LHCN-M2 (cell line): ENCODE results near the gene SIGLEC14. TPM values are rescaled to one million over a fixed set of nuclear protein-coding genes. Genes with fewer than 3 reads are reported as not detected.
A peak's percentile ranks its signal among the peaks of the same experiment; 100 is the strongest.
"Not testable (repeated sequence)": the region's sequence is repeated elsewhere in the genome, so short reads cannot be mapped to it uniquely, and the experiment has no call there.

Experiments
- DNase-seq: peaks from one replicate; pipeline ENCODE4 v3.0.0-alpha.2; 2012; ENCODE audit warnings: low read depth
- polyA plus RNA-seq: library from polyadenylated mRNA; unstranded; fragments of >200 nt; gene quantifications from one replicate; pipeline ENCODE4 v1.2.1, GENCODE V29; 2012; ENCODE audit warnings: missing spikeins
- total RNA-seq: library from RNA; depleted of rRNA; stranded (reverse); fragments of >200 nt; gene quantifications from 2 replicates; pipeline ENCODE4 v1.2.3, GENCODE V29; 2014; rRNA removed

Gene SIGLEC14, protein sequence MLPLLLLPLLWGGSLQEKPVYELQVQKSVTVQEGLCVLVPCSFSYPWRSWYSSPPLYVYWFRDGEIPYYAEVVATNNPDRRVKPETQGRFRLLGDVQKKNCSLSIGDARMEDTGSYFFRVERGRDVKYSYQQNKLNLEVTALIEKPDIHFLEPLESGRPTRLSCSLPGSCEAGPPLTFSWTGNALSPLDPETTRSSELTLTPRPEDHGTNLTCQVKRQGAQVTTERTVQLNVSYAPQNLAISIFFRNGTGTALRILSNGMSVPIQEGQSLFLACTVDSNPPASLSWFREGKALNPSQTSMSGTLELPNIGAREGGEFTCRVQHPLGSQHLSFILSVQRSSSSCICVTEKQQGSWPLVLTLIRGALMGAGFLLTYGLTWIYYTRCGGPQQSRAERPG
- not detected in 2 replicates for total RNA-seq
- 0.04 TPM for polyA plus RNA-seq

DNA sequence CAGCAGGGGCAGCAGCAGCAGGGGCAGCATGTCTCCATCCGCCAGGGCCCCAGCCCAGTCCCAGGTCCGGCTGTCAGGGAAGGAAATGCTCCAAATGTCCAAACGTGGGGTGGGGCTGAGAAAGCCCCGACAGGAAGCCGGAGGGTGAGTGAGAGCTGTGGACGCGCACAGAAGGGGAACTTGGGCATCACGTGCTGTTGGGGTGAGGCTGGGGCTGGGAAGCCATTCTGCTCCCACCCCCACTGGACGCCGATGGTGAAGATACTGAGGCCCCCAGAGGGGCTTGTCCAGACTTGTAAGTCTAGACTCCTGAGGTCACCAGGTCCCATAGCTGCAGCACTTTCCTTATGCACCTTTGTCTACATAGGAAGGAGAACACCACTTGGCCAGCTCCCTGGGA is at the start of gene SIGLEC14:
TSS of gene SIGLEC14 (minus strand) at position 96 of the 400 bp plus-strand sequence. CDS start at position 30, 66 bp downstream.
- not testable (repeated sequence) for DNase-seq

DNA sequence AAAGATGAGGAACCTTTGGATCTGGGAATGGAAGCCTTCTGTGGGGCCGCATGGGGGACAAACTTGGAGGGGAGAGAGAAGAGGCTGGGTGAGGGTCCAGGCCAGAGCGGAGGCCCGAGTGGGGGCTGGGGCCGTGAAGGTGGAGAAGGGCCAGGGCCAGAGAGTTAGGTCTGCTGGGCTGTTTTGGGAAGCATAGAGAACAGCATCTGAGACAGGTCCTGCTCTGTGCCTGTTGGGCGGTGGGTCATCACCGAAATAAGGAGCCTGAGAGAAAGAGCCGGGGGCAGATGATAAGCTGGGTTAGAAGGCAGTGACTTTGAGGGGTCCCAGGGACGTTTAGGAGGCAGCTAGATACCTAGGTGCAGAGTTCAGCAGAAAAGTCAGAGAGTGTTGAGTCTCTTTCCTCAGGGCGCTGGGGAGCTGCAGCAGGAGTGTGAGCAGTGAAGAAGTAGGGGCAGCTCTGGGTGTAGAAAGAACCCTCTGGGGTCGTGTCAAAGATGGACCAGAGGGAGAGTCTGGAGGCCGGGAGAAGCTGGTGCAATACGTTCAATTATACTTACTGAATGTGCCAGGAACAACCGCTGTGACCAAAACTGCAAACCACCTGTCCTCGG is 49.2 kb upstream of the SIGLEC14 start:
- DNase-seq = no peak

DNA sequence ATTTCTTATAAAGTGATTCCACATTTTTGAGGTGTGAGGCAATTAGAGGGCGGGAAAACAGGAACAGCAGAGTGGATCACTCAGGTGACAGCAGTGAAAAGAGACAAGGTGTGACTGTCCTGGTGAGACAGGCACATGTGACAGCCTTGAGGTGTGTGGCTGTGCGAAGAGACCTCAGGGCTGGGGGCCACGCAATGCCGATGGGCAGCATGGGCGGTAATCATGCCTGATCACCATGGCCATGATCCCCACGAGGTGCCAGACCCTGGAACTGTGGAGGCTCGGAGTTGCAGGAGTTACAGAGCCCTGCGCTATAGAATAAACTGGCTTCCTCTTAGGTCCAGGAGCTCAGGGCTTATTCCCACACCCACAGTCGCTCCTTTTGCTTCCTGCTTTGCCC is 48.5 kb upstream of the SIGLEC14 start:
- DNase-seq = no peak

DNA sequence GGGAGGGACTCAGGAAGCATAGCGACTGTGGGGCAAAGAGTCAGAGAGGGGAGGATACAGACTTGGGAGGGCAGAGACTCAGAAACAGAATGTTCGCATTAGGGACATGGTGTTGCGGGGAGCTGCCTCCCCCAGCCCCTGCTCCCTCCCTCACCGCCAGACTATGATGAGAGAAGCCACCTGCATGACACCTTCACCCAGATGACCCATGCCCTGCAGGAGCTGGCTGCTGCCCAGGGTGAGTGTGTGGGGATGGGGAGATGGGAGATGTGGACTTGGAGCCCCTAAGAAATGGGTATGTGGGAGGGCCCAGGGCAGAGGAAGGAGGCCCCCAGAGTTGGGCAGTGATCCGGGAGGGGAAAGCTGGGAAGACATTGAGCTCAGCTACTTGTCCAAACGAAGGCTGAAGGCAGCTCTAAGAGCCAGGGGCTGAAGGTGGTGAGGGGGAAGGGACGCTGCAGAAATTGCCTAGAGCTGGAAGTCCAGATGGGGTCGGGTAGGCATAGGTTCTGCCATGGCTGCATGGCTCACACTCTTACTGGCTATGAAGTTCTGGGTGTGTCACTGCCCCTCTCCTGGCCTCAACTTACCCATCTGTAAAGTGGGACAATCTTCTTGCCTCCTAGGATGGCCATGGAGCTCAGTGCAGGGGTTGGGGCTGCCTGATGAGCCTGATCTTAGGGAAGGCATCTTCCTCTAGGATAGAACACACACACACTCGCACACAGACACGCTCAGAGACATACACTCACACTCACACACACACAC is 47.9 kb upstream of the SIGLEC14 start:
- DNase-seq = no peak

DNA sequence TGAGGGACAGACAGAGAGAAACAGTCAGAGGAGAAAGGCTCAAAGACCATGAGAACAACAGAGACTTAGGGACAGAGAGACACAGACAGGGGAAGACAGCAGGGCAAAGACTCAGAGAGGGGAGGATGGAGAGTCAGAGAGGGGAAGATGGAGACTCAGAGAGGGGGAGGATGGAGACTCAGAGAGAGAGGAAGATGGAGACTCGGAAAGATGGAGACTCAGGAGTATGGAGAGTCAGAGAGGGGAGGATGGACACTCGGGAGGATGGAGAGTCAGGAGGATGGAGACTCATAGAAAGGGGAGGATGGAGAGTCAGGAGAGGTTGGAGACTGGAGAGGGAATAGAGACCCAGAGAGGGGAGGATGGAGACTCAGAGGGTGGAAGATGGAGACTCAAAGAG is 47.2 kb upstream of the SIGLEC14 start:
- DNase-seq = no peak

DNA sequence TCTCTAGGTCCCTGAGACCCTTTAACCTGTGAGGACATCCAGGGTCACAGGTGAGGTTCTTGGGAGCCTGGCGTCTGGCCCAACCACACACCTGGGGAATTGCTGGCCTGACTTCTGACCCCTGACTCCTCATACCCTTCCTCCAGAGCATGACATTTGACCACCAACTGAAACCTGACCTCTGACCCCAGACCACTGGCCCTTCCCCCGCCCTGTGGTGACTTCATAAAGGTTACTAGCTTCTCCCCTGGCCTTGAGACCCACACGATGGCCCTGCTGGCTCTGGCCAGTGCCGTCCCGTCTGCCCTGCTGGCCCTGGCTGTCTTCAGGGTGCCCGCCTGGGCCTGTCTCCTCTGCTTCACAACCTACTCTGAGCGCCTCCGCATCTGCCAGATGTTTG is 46.6 kb upstream of the SIGLEC14 start, which contains the start of gene SPACA6:
TSS of gene SPACA6 (plus strand) at position 71 of the 400 bp plus-strand sequence. CDS start at position 268, 197 bp downstream.
- DNase-seq = no peak

DNA sequence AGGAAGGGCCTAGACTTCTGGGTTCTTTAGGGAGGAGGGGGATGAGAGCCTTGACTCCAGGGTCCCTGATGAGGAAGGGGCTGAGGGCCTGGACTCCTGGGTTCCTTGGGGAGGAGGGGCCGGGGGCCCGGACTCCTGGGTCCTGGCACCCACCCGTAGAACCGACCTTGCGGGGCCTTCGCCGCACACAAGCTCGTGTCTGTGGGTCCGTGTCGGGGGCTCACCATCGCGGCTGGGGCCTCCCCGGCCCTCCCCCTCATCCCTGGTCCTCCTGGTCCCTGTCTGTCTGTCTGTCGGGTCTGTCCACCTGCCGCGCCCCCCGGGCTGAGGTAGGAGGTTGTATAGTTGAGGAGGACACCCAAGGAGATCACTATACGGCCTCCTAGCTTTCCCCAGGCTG is 45.8 kb upstream of the SIGLEC14 start:
- no peak for DNase-seq

DNA sequence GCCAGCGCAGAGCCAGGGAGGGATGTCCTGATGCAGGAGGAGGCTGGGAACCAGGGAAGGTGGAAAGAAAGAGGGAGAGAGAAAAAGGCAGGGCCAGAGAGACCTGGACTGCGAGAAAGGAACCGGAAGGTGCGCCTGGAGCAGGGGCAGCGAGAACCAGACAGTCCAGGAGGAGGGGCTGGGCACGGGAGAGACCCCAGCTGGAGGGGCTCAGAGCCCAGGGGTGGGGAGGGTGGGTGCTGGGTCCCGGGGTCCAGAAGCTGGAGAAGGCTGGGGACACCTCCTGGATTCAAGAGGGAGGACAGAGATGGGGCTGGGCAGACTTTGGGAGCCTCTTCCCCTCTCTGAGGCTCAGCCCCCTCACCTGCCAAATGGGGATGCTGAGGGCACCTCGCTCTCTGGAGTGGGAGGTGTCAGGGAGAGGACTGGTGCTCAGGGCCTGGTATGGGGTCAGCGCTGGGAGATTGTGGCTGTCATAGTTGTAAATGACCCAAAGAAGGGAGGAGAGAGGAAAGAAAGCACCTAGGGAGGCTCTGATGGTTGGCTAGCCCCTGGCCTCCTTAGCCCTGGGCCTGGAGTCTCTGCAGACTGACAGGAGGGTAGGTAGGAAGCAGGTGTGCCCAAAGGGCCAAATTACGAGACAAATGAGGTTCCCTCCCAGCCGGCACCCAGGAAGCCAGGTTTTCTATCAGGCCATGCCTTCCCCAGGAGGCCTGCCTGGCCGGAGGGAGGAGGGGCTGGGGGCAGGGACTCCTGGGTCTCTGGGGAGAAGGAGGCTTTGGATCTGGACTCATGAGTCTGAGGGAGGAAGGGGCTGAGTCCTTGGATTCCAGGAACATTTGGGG is 45.2 kb upstream of the SIGLEC14 start:
- no peak for DNase-seq

DNA sequence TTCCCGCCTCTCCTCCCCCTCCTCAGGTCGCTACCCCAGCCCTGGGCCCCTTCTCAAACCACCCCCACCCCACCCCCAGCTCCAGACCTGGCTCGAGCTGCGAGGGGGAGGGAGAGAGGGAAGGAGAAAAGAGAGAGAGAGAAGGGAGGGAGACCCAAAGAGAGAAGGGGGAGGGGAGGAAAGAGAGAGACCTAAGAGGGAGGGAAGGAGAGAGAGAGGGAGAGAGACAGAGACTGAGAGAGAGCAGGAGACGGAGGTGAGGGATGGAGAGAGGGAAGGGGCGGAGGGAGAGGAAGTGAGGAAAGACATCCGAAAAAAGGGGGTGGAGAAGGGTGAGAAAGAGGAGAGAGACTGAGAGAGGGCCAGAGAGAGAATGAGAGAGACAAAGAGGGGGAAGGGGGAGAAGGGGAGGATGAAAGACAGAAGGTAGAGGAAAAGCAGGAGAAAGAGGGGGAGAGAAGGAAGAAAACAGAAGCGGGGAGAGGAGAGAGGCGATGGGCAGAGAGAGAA is 44.5 kb upstream of the SIGLEC14 start:
- peak; percentile 35 for DNase-seq

DNA sequence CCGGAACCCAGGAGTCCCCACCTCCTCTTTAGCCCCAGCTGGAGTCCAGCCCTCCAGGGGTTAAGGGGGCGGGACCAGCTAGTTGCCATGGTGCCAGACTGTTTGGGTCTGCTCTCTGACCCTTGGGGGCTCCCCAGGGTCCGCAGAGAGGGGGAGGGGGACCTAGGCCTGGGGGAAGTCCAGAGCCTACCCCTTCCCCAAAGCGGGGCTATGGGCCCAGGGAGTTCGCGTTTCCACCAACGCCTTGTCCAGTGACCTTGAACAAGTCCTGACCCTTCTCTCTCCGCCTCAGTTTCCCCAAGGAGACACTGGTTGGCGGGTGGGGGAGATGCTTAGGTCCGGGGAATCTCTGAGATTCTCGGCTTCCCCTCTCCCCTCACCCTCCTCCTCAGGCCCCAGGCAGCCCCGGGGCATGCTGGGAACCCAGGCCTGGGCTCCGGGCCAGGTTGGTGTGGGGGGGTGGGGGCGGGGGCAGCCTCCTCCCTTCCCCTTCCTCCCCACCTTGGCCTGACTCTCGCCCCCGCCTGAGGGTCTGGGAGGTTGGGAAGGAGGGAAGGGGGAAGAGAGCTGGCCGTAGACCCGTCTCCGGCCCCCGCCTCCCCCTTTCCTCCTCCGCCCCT is 43.9 kb upstream of the SIGLEC14 start:
- DNase-seq = peak; percentile 71

DNA sequence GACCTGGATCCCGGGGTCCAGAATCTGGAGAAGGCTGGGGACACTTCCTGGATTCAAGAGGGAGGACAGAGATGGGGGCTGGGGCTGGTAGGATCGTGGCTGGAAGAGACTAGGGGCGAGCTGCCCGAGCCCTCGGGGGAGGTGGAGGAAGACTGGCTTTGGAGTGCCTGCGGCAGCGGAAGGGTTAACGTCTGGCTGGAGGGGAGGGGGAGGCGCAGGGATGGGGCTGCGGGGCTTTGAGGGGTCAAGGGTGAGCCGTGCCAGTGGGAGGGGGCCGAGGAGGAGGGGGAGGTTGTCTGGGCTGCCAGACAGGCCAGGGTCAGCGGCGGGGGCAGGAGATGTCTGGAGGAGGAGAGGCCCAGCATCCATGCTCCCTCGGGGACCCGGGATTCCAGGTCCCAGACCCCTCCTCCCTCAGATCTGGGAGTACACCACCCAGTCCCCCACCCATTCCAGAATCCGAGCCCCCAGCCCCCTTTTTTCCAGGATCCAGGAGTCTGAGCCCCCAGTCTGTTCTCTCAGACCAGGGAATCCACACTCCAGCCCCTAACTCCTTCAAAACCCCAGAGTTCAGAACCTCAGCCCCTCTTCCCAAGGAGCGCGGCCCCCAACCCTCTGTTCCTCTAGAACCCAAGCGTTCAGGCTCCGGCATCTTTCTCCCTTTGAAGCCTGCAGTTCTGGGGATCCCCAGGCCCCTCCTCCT is 43.3 kb upstream of the SIGLEC14 start:
- DNase-seq = no peak

DNA sequence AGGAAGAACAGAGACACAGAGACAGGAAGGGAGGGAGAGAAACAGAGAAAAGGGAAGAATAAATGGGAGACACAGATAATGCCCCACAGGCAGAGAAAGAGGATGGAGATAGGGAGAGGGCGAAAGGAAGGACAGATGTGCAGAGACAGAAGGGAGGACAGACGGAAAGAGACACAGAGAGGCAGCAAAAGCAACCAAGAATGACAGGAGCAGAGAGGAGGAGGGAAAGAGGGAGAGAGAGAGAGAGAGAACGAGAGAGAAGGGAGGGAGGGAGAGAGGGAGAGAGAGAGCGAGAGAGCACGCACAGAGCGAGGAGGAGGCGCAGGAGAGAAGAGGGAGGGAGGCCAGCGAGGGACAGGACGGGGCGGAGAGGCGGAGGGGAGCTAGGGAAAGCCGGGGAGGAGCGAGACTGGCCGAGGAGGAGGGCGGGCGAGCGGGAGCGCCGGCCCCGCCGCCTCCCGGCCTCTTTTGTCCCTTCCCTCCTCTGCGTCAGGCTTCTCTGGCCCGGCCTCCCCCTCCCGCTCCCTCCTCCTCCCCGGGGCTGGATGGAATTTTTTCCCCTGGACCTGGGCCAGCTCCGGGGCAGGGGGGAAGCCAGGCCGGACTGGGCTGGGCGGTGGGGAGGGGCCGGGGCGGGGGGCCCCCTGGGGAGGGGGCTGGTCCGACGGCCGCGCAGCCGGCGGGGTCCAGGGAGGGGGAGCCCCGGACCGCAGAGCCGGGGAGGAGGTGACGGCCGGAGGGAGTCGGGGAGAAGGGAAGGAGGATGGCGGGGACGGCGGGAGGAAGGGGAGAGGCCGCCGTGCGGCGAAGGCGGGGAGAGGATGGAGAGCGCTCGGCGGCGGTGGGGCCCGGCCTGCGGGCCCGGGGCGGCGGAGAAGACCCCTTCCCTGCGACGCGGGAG is 42.3 kb upstream of the SIGLEC14 start:
- peak; percentile 92 for DNase-seq

DNA sequence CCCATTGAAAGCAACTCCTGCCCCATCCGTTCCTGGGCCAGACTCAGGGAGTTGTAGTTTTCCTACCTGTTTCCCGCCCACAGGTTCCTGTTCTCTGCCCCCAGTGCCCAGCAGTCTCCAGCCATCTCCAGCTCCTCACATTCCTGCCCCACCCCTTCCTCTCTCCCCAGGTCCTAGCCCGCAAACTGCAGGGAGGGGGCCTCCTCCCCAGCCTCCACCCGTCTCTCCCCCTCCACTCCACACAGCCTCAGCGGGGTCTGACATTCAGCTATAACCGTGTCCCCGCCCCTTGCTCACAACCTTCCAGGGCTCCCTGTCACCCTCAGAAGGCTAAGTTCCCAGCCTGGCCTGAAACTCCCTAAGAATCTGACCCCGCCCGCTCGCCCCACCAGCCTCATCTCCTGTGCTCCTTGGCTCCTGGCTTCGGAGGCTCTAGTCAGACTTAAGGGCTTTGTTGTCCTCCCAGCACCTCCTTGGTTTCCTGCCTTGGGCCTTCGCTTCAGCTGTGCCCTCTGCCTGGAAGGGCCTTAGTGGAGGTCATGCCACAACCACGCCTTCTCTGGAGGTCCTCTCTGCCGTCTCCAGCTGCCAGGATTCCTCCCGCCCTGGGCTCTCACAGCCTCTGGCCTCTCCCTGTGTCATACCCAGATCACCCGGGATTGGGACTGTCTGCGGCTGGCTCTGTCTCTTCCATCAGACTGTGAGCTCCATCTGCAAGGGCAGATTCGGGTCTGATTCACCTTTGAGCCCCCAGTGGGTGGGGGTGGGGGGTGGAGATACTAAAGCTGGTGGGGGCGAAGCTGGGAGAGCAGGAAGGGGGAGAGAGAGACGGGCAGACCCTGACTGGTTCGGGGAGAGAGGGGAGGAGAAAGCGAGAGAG is 41.4 kb upstream of the SIGLEC14 start:
- DNase-seq = peak; percentile 90

DNA sequence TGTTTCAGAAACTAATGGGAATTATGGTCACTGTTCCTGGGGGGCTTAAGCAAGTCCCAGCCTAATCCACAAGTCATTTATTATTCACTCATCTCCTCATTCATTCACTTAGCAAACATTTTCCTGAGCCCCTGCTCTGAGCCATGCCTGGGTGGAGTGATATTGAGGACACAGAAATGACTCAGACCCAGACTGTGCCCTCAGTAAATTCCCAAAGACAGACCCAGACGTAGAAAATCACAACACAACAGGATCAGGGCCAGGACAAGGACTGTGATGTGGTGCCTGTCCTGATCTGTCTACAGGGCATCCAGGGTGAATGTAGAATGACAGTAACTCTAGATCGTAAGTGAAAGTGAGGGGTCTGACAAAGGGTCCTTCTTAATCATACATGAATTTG is 39.5 kb upstream of the SIGLEC14 start:
- no peak for DNase-seq

DNA sequence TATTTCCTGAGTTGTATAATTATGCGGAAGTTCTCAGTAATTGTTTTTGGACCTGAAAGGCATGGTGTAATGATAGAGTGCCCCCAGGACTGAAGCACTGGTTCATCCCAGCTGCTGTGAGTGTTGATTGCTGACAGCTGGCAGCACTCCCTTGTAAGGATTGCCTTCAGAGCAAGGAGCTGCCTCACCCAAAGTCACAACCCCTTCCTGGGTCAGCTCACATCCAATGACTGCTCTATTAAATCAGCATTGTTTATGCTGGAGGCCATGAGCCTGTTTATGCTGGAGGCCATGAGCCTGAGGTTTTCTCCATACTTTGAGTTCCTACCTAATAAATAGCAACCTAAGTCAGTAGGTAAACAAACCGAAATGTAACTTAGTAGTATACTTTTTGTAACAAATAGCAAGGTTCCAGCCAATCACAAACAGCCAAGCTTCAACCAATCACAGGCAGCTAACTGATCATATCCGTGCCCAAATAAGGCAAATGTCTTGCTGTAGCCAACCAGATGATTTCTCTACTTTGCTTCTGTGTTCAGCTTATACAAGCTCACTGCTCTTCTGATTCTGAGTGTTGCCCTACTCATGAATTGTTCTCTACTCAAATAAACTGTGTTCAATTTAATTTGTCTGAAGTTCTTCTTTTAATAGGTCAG is 34.8 kb upstream of the SIGLEC14 start:
- DNase-seq = peak; percentile 65

DNA sequence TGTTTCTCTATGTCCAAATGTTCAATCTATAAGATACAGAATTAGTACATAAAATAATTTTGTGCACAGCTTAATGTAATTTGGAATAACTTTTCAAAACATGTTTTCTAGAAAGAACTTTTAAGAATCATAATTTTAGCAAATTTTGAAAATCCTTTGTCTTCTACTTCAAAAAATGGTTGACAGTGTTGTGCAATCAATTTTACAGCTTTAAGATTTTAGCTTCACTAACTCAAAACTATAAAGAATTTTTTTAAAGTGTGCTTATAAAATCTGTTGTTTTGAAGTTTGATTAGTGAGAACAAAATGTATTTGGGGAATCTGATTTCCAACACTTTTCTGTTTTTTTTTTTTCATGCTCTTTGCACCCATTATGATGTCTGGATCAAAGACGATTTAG is 33.8 kb upstream of the SIGLEC14 start:
- no peak for DNase-seq

DNA sequence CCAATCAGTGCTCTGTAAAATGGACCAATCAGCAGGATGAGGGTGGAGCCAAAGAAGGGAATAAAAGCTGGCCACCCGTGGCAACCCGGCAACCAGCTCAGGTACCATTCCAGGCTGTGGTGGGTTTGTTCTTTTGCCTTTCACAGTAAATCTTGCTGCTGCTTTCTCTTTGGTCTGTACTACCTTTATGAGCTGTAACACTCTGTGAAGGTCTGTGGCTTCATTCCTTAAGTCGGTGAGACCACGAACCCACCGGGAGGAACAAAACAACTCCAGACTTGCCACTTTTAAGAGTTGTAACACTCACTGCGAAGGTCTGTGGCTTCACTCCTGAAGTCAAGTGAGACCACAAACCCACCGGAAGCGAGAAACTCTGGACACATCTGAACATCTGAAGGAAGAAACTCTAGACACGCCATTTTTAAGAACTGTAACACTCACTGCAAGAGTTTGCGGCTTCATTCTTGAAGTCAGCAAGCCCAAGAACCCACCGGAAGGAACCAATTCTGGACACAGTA is 30.0 kb upstream of the SIGLEC14 start:
- no peak for DNase-seq
